T-helper 2 cell treated with Interferon-gamma antibody and Interleukin-4, amounts not matched to agents 5 μg/mL and 100 μg/mL, for 36 hours (primary cell): ENCODE measurements around the gene YKT6.

Source experiments
- DNase-seq: peaks from one replicate; pipeline ENCODE4 v3.0.0; 2021; ENCODE audit warnings: low spot score
- H3K27ac Mint-ChIP-seq: one replicate; pipeline ENCODE4 v1.8.0; 2021; ENCODE audit warnings: mild to moderate bottlenecking, mixed read lengths
- H3K27me3 Mint-ChIP-seq: one replicate; pipeline ENCODE4 v1.8.0; 2021; ENCODE audit warnings: low read depth, mixed read lengths
- H3K36me3 Mint-ChIP-seq: one replicate; pipeline ENCODE4 v1.8.0; 2021; ENCODE audit warnings: low read depth, mixed read lengths
- H3K4me1 Mint-ChIP-seq: one replicate; pipeline ENCODE4 v1.8.0; 2021; ENCODE audit warnings: low read depth, mixed read lengths
- H3K4me3 Mint-ChIP-seq: one replicate; pipeline ENCODE4 v1.8.0; 2022; ENCODE audit warnings: mild to moderate bottlenecking, moderate library complexity, mixed read lengths
- H3K9me3 Mint-ChIP-seq: one replicate; pipeline ENCODE4 v1.8.0; 2021; ENCODE audit warnings: mixed read lengths

Gene YKT6

GRCh38 chr7:44200699-44201461, at the start of gene YKT6:
Gene YKT6, plus strand, starts transcription at chr7:44200978. Its CDS starts 158 bp downstream, at chr7:44201136.
- peak within 1 kb of the TSS; percentile 81 for H3K27ac Mint-ChIP-seq
- H3K9me3 Mint-ChIP-seq: no peaks in the 10 kb centered on the region
- H3K4me1 Mint-ChIP-seq: peaks cover 23% of the 10 kb centered on the region
- H3K27me3 Mint-ChIP-seq: no peaks in the 10 kb centered on the region
- peak within 1 kb of the TSS; percentile 89 for H3K4me3 Mint-ChIP-seq
- peak; percentile 94 for DNase-seq
- peaks cover 14% of the 10 kb centered on the region for H3K36me3 Mint-ChIP-seq

GRCh38 chr7:44151956-44152355, 48.8 kb upstream of the YKT6 start:
- Mint-ChIP-seq H3K4me1 (no peaks in the 10 kb centered on the region), H3K27me3 (peaks cover 3% of the 10 kb centered on the region), H3K27ac (no peak overlapping the region), H3K36me3 (no peaks in the 10 kb centered on the region), H3K9me3 (no peaks in the 10 kb centered on the region), H3K4me3 (no peak overlapping the region)
- DNase-seq: no peak

- no peak for DNase-seq
- Mint-ChIP-seq H3K27ac (no peak overlapping the region), H3K36me3 (no peaks in the 10 kb centered on the region), H3K4me1 (no peaks in the 10 kb centered on the region), H3K27me3 (no peaks in the 10 kb centered on the region), H3K9me3 (no peaks in the 10 kb centered on the region), H3K4me3 (no peak overlapping the region)
These were observed 47.5 kb upstream of the YKT6 start for GRCh38 chr7:44152971-44153947.

- H3K4me3 Mint-ChIP-seq: no peak overlapping the region
- DNase-seq: no peak
- no peaks in the 10 kb centered on the region for H3K36me3 Mint-ChIP-seq
- H3K27me3 Mint-ChIP-seq: no peaks in the 10 kb centered on the region
- no peaks in the 10 kb centered on the region for H3K4me1 Mint-ChIP-seq
- H3K27ac Mint-ChIP-seq: no peak overlapping the region
- no peaks in the 10 kb centered on the region for H3K9me3 Mint-ChIP-seq
These were observed 46.8 kb upstream of the YKT6 start for GRCh38 chr7:44153948-44154335.

- H3K27ac Mint-ChIP-seq: no peak overlapping the region
- no peaks in the 10 kb centered on the region for H3K9me3 Mint-ChIP-seq
- H3K4me3 Mint-ChIP-seq: no peak overlapping the region
- no peak for DNase-seq
- no peaks in the 10 kb centered on the region for H3K27me3 Mint-ChIP-seq
- H3K36me3 Mint-ChIP-seq: no peaks in the 10 kb centered on the region
- no peaks in the 10 kb centered on the region for H3K4me1 Mint-ChIP-seq
These were observed 46.1 kb upstream of the YKT6 start for GRCh38 chr7:44154703-44155102.

- Mint-ChIP-seq H3K4me1 (no peaks in the 10 kb centered on the region), H3K27ac (no peak overlapping the region), H3K27me3 (no peaks in the 10 kb centered on the region), H3K36me3 (no peaks in the 10 kb centered on the region), H3K9me3 (no peaks in the 10 kb centered on the region), H3K4me3 (no peak overlapping the region)
- no peak for DNase-seq
These were observed 45.3 kb upstream of the YKT6 start for GRCh38 chr7:44155191-44156185.

- Mint-ChIP-seq H3K4me1 (no peaks in the 10 kb centered on the region), H3K4me3 (no peak overlapping the region), H3K36me3 (no peaks in the 10 kb centered on the region), H3K27me3 (no peaks in the 10 kb centered on the region), H3K9me3 (no peaks in the 10 kb centered on the region), H3K27ac (no peak overlapping the region)
- no peak for DNase-seq
These were observed 44.2 kb upstream of the YKT6 start for GRCh38 chr7:44156453-44157010.

- H3K9me3 Mint-ChIP-seq: no peaks in the 10 kb centered on the region
- H3K36me3 Mint-ChIP-seq: no peaks in the 10 kb centered on the region
- H3K4me3 Mint-ChIP-seq: no peak overlapping the region
- H3K4me1 Mint-ChIP-seq: no peaks in the 10 kb centered on the region
- DNase-seq: no peak
- no peaks in the 10 kb centered on the region for H3K27me3 Mint-ChIP-seq
- H3K27ac Mint-ChIP-seq: no peak overlapping the region
These were observed 43.4 kb upstream of the YKT6 start for GRCh38 chr7:44157116-44158080.

- Mint-ChIP-seq H3K4me3 (no peak overlapping the region), H3K36me3 (no peaks in the 10 kb centered on the region), H3K9me3 (no peaks in the 10 kb centered on the region), H3K27me3 (peaks cover 2% of the 10 kb centered on the region), H3K27ac (no peak overlapping the region), H3K4me1 (no peaks in the 10 kb centered on the region)
- DNase-seq: no peak
These were observed 42.5 kb upstream of the YKT6 start for GRCh38 chr7:44158096-44158872.

- no peak for DNase-seq
- H3K36me3 Mint-ChIP-seq: no peaks in the 10 kb centered on the region
- no peak overlapping the region for H3K4me3 Mint-ChIP-seq
- no peaks in the 10 kb centered on the region for H3K4me1 Mint-ChIP-seq
- H3K27ac Mint-ChIP-seq: no peak overlapping the region
- peaks cover 3% of the 10 kb centered on the region for H3K27me3 Mint-ChIP-seq
- no peaks in the 10 kb centered on the region for H3K9me3 Mint-ChIP-seq
These were observed 41.7 kb upstream of the YKT6 start for GRCh38 chr7:44158873-44159631.

GRCh38 chr7:44159824-44160630, 40.8 kb upstream of the YKT6 start:
- Mint-ChIP-seq H3K9me3 (no peaks in the 10 kb centered on the region), H3K27ac (no peak overlapping the region), H3K4me3 (no peak overlapping the region), H3K36me3 (no peaks in the 10 kb centered on the region), H3K4me1 (no peaks in the 10 kb centered on the region), H3K27me3 (peaks cover 9% of the 10 kb centered on the region)
- DNase-seq: no peak
